HG03521 (cell line): ENCODE data around the gene TSBP1.

ENCODE experiments used
- ATAC-seq: cut with Tn5 transposase; IDR thresholded peaks from one replicate; pipeline ENCODE4 v1.9.1; 2021; ENCODE audit warnings: mild to moderate bottlenecking, moderate library complexity; ENCODE audit not compliant: unreplicated experiment

The TSBP1 gene, protein sequence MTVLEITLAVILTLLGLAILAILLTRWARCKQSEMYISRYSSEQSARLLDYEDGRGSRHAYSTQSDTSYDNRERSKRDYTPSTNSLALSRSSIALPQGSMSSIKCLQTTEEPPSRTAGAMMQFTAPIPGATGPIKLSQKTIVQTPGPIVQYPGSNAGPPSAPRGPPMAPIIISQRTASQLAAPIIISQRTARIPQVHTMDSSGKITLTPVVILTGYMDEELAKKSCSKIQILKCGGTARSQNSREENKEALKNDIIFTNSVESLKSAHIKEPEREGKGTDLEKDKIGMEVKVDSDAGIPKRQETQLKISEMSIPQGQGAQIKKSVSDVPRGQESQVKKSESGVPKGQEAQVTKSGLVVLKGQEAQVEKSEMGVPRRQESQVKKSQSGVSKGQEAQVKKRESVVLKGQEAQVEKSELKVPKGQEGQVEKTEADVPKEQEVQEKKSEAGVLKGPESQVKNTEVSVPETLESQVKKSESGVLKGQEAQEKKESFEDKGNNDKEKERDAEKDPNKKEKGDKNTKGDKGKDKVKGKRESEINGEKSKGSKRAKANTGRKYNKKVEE

DNA sequence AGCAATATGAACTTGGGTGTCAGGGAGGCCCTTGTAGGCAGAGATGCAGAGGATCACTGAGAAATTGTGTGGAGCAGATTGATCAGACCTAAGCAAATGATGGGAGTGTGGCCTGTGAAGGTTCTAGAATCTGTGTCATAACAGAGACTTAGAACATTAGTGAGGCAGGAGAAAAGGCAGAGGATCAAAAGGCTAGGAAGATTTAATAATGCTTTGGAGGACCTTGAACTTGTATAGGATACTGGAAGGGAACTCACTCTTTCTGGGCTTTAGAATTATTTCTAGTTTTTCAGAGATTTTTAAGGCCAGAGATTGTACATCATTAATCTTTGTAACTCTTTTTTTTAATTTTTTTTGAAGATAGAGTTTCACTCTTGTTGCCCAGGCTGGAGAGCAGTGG is at the start of gene TSBP1:
TSBP1 (minus strand) TSS at position 101 of the 400 bp plus-strand sequence. CDS start 197 bp downstream, outside the sequence.
- ATAC-seq = no peak

DNA sequence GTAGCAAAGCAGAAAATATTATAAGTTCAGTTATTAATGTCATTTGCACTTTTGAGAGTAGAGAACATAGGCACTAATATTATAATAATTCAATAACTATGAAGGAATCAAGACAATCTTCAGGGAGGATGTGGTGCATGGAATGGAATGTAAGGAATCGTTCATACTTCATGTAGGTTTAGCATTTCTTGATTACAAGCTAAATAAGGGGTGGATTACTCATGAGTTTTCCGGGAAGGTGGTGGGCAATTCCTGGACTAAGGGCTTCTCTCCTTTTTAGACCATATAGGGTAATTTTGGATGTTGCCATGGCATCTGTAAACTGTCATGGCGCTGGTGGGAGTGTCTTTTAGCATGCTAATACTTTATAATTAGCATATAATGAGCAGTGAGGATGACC is 44.3 kb upstream of the TSBP1 start:
- no peak for ATAC-seq

DNA sequence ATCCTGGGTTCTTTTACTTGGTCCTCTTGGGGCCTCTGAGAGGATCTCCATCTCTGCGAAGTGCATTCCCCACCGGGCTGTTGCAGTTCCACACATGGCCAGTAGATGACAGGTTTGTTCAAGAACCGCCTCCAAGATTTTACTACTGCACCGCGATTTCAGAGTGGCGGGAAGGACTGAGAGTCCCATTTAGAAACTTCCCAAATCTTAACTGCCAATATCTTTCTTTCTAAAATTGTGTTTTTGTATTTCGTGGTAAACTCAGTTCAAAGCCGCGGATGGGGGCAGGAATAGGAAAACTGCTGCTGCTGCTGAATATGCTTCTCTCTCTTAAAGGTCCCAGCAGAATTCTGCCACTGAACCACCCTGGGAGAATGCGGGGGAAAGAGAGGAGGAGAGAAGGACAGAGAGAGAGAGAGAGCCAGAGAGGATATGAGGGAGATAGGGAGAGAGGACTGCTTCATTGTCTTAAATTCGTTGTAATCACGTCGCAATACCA is 43.9 kb upstream of the TSBP1 start:
- no peak for ATAC-seq

DNA sequence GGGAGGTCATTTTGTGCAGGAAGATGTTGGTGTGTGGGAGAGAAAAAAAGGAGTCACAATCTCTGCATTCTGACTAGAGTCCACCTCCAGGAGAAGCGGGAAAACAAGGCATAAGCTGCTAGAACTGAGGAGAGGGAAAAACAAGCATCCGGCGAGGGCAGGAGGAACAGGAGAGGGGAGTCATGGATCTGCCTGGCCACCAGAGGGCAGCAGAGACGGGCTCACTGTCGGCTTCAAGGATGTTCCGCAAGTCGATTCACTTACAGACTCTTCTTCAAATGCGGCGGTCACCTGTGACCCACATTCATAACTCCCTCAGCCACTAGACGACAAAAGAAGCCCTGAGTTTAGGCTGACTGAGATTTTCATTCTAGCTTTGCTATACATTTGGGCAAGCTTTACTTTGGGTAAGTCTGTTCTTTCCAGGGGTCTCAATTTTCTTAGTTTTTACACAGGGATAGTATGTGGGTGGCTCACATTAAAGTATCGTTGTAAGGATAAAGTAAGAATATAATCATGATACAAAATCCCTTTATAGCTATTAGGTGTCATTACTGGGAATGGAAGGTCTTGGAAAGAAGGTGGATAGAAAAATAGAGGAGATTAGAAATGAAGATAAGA is 41.8 kb upstream of the TSBP1 start:
- ATAC-seq = no peak

DNA sequence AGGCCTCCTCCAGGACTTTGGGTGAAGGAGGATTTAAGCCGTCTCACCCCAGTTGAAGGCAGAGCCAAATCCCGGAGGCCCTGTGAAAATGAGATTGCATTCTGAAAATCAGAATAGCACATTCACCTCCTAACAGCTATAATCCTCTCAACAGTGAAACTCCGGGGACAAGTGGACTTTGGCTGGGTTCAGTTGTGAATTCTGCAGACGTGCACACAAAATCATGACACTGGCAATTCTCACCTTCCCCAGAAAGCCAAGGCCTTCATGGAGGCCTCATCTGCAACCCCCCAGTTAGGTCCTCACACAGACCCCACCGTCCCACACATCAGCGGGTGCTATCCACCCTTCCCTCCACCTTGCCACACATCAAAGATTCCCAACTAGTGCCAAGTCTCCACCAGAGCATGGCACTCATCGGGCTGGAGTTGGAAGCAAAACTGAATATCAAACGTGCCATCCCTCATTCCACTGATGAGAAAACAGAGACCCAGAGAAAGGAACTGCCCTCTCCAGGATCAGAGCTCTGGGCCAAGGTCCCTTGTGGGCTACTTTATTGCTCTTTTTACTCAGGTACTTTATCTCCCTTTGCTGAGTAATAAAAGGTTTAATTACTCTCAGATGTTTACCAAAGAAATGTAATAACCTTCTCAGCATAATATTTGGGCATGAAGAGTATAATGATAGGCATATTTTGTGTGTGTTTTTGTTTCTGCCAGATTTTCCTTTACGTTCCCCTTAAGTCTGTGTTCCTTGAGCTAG is 40.0 kb upstream of the TSBP1 start:
- ATAC-seq = no peak

GRCh38 chr6:32410906-32411305 is 39.2 kb upstream of the TSBP1 start:
- no peak for ATAC-seq

DNA sequence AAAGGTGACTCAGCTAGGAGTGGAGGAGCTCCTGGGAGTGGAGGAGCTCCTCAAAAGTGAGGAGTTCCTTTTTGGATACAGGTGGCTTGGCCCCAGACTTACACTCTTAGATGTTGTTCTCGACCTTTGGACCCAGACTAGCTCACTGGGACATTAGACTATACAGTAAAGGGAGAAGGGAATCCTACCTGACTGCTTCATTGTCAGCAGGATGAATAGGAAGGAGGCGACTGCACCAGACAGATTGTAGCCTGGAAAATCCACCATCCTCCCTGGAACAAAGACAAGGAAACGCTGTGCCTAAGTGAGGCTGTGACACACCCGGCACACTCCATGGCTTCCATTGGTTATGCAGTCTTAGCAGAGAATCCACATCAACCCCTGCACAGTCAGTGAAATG is 35.2 kb upstream of the TSBP1 start, which contains the start of gene BTNL2:
BTNL2 (minus strand) TSS at position 325 of the 400 bp plus-strand sequence; CDS start at position 267, 58 bp downstream.
- no peak for ATAC-seq

- ATAC-seq = no peak
These were observed 34.5 kb upstream of the TSBP1 start for GRCh38 chr6:32406197-32406596.

DNA sequence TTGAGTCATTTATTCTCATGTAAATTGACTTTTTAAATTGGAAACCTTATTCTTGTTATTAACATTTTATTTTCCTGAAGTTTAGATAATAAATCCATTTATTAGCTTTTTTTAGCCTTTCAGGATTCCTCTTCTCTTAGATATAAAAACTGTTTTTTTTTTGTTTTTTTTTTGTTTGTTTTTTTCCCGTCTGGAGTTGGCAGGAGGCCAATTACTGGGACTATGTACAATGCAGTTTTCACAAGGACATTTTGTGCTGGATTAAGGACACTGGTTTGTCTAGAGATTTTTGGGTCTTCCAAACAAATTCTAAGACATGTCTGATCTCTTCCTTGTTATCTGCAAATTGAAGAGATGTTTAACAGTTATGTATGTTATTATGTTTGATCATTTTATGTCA is 34.0 kb upstream of the TSBP1 start:
- no peak for ATAC-seq

DNA sequence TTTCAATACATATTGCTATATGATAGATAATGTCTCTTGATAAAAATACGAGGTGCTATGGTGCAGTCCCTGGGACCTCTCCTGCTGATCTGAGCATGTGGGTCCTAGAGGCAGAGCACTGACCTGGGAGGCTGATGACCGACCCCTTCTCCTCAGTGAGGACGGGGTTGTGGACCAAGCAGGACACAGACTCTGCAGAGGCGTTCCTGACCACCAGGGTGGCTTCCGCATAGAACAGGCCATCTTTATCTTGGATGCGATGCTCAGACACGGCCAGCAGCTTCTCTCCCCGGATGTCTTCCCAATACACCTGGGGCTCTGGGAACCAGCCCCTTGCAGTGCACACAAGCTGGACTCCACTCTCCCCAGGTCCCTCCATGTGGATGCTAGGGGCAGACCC is 31.1 kb upstream of the TSBP1 start:
- ATAC-seq = no peak

DNA sequence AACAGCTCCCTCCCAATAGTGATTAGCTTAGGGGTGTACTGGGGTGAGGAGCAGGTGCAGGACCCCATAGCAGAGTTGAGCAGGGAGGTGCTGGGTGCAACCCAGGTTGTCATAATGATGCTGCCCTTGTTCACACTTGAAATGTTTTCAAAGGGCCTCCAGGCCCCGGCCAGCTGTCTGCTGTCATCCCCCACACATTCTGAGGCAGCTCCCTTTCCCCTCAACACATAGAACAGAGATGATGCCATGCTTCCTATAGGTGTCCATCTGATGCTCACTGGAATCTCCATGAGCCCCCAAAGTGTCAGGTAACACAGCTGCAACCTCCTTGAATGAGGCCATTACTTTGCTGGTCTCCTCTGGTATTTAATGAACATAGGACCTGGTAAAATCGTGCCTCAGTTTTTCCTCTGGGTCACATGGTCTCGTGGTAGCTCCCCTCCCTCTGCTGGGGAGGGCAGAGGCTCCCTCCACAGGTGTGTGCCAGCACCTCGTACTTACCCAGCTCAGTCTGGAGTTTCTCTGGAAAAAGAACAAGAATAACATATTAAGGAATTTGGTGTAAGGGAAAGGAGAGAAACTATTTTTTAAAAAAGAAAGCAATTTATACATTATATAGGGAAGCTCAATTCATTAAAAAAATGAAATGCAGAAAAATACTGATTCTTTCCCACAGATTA is 29.7 kb upstream of the TSBP1 start:
- ATAC-seq = no peak

- ATAC-seq = peak; percentile 77
These were observed 25.7 kb upstream of the TSBP1 start for GRCh38 chr6:32397252-32397920.

GRCh38 chr6:32396028-32396427 is 24.3 kb upstream of the TSBP1 start:
- no peak for ATAC-seq

DNA sequence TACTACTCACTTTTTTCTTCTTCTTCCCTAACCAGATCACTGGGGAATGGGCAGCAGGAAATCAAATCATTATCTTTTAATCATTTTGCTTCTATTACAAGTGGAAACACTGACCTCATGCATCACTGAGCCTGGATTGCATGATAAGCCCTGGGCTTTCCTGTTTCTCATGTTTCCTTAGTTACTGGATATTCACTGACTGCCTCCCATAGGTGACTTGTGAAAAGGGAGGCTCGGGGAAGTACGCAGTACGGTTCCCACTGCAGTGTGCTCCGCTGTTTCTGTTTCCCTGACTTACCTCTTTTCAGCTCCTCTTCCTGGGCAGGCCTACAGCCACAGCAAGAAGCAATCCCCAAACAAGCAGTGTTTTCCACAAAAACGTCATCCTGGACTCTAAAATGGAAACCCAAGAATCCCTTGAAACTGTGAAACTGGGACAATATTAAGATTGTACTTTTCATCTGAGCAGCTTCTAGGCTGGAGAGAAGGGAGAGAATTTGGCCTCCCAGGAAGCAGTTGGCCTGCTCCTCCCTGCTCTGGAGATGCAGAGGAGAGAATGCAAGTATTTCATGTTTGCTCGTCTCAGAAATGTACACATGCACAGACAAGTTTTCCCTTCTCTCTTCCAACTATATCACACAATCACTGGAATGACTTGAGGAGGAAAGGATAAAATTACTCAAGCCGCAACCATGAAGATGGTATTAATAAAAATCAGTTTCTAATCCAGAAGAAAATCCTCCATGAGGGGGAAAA is 22.1 kb upstream of the TSBP1 start:
- ATAC-seq = no peak

GRCh38 chr6:32391505-32391904 is 19.8 kb upstream of the TSBP1 start:
- no peak for ATAC-seq

GRCh38 chr6:32387589-32388340 is 16.1 kb upstream of the TSBP1 start:
- ATAC-seq = no peak

- ATAC-seq = no peak
These were observed 14.3 kb upstream of the TSBP1 start for GRCh38 chr6:32386040-32386439.

- no peak for ATAC-seq
These were observed 11.2 kb upstream of the TSBP1 start for GRCh38 chr6:32382757-32383420.
